ENCODE data around the gene RASGRP3.

DNA sequence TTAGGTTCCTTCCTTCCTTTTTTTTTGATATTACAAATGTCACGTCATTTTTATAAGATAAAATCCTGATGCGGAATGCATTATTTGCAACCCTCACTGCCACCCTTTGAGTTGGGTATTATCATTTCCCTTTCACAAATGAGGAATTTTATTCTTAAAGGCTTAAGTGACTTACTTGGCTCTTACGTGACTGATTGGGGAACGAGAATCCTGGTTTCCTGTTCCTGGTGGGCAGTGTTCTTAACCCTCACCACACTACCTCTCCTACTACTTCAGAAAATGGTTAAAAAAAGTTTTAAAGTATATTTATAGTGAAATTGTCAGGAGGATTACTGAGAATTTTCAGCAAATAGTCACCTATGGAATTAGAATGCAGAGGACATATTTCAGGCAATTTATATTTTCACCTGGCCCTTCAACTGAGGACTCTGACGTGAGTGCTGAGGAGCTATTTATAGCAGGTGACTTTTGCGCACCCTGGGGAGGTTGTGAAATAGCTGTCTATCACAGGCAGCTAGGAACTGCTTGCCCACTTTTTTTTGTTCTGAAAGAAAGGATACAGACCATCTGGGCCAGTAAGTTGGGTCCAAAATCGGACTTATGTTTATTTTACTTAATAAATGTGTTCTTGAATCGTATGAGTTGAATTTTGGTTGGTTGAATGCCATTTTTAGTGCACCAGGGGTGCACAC, 18.7 kb upstream of the RASGRP3 start:
- TF ChIP-seq, protein P1, sequence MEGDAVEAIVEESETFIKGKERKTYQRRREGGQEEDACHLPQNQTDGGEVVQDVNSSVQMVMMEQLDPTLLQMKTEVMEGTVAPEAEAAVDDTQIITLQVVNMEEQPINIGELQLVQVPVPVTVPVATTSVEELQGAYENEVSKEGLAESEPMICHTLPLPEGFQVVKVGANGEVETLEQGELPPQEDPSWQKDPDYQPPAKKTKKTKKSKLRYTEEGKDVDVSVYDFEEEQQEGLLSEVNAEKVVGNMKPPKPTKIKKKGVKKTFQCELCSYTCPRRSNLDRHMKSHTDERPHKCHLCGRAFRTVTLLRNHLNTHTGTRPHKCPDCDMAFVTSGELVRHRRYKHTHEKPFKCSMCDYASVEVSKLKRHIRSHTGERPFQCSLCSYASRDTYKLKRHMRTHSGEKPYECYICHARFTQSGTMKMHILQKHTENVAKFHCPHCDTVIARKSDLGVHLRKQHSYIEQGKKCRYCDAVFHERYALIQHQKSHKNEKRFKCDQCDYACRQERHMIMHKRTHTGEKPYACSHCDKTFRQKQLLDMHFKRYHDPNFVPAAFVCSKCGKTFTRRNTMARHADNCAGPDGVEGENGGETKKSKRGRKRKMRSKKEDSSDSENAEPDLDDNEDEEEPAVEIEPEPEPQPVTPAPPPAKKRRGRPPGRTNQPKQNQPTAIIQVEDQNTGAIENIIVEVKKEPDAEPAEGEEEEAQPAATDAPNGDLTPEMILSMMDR (conservative IDR thresholded peaks at IDR 0.05; ENCODE audit: low read depth, low read length): no peak
- no peak for TF ChIP-seq EZH2 (IDR thresholded peaks at IDR 0.05; ENCODE audit: borderline replicate concordance, low read depth, low read length, poor library complexity, severe bottlenecking)
